Measurements from ENCODE around the gene EVC.

- TF ChIP-seq, protein P1, sequence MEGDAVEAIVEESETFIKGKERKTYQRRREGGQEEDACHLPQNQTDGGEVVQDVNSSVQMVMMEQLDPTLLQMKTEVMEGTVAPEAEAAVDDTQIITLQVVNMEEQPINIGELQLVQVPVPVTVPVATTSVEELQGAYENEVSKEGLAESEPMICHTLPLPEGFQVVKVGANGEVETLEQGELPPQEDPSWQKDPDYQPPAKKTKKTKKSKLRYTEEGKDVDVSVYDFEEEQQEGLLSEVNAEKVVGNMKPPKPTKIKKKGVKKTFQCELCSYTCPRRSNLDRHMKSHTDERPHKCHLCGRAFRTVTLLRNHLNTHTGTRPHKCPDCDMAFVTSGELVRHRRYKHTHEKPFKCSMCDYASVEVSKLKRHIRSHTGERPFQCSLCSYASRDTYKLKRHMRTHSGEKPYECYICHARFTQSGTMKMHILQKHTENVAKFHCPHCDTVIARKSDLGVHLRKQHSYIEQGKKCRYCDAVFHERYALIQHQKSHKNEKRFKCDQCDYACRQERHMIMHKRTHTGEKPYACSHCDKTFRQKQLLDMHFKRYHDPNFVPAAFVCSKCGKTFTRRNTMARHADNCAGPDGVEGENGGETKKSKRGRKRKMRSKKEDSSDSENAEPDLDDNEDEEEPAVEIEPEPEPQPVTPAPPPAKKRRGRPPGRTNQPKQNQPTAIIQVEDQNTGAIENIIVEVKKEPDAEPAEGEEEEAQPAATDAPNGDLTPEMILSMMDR (IDR thresholded peaks at IDR 0.05; ENCODE audit: control extremely low read depth in 1 of 3, insufficient read depth in 1 of 3, low read depth in 1 of 3, low read length in 3 of 3), result no peak
- TF ChIP-seq EZH2 (IDR thresholded peaks at IDR 0.05; ENCODE audit: low read depth, low read length, severe bottlenecking), result no peak
These were observed 113.2 kb downstream of the EVC start for GRCh38 chr4:5824227-5824626.

Data from H1 (cell line).